ENCODE data around the gene PLEKHG3. TPM values are rescaled to one million over a fixed set of nuclear protein-coding genes. Genes with fewer than 3 reads are reported as not detected.

Gene PLEKHG3
- total and polyA plus RNA-seq, 4 donors: 8.4 to 21.3 (median 14.6) TPM

- H3K36me3 ChIP-seq (ENCODE audit: control insufficient read depth in 4 of 4, insufficient read depth in 3 of 4, low read depth in 1 of 4, low read length in 3 of 4): no peaks in the 10 kb centered on the region
- no peak overlapping the region for H3K9ac ChIP-seq (ENCODE audit: low read depth in 1 of 2, low read length in 2 of 2)
- no peaks in the 10 kb centered on the region for H3K27me3 ChIP-seq (ENCODE audit: control insufficient read depth in 4 of 4, insufficient read depth in 4 of 4, low read length in 3 of 4)
- no peaks in the 10 kb centered on the region for H3K9me3 ChIP-seq (ENCODE audit: control insufficient read depth in 4 of 4, low read length in 3 of 4)
- H3K4me3 ChIP-seq (ENCODE audit: low read depth in 1 of 3, low read length in 3 of 3): no peak overlapping the region
- TF ChIP-seq EGR1 (IDR thresholded peaks at IDR 0.05; ENCODE audit: low read depth in 2 of 2) (no peak), FOXA1 (IDR thresholded peaks at IDR 0.05) (no peak), TAF1 (conservative IDR thresholded peaks at IDR 0.05) (no peak), RAD21 (IDR thresholded peaks at IDR 0.05) (no peak), SP1 (IDR thresholded peaks at IDR 0.05) (no peak), HNF4G (IDR thresholded peaks at IDR 0.05) (no peak), MAX (IDR thresholded peaks at IDR 0.05) (no peak), HNF4A (conservative IDR thresholded peaks at IDR 0.05) (no peak), REST (IDR thresholded peaks at IDR 0.05) (no peak), ATF3 (IDR thresholded peaks at IDR 0.05) (no peak), YY1 (IDR thresholded peaks at IDR 0.05) (no peak), ZBTB33 (IDR thresholded peaks at IDR 0.05) (no peak), GABPA (IDR thresholded peaks at IDR 0.05 in 1 of 2, conservative IDR thresholded peaks at IDR 0.05 in 1 of 2) (no peak), JUND (IDR thresholded peaks at IDR 0.05) (no peak), CTCF (IDR thresholded peaks at IDR 0.05; ENCODE audit: low read depth, low read length, missing input control) (no peak), NR2F2 (IDR thresholded peaks at IDR 0.05) (no peak), FOXA2 (IDR thresholded peaks at IDR 0.05) (no peak), RXRA (IDR thresholded peaks at IDR 0.05) (no peak)
- no peak for DNase-seq (ENCODE audit: low spot score)
- no peak overlapping the region for H3K27ac ChIP-seq (ENCODE audit: low read depth in 1 of 2, low read length in 2 of 2)
- WGBS: 91% methylated on average over 2 of the region's 2 CpGs
- no peaks in the 10 kb centered on the region for H3K4me1 ChIP-seq (ENCODE audit: control insufficient read depth in 4 of 4, insufficient read depth in 4 of 4, low read length in 3 of 4)
These were observed 12.8 kb upstream of the PLEKHG3 start for GRCh38 chr14:64691376-64691775.

Data from liver (tissue), 9 donors.